ENCODE measurements around the gene PAK2. TPM values are rescaled to one million over a fixed set of nuclear protein-coding genes. Genes with fewer than 3 reads are reported as not detected.
A peak's percentile ranks its signal among the peaks of the same experiment; 100 is the strongest.

PAK2 gene
- total RNA-seq, 2 experiments from 2014 or later: 79.4 to 81.2 TPM

- H3K36me3 Mint-ChIP-seq (ENCODE audit: low read depth): peaks cover 23% of the 10 kb centered on the region
- H3K4me3 Mint-ChIP-seq: no peak overlapping the region
- TF ChIP-seq, protein P1, sequence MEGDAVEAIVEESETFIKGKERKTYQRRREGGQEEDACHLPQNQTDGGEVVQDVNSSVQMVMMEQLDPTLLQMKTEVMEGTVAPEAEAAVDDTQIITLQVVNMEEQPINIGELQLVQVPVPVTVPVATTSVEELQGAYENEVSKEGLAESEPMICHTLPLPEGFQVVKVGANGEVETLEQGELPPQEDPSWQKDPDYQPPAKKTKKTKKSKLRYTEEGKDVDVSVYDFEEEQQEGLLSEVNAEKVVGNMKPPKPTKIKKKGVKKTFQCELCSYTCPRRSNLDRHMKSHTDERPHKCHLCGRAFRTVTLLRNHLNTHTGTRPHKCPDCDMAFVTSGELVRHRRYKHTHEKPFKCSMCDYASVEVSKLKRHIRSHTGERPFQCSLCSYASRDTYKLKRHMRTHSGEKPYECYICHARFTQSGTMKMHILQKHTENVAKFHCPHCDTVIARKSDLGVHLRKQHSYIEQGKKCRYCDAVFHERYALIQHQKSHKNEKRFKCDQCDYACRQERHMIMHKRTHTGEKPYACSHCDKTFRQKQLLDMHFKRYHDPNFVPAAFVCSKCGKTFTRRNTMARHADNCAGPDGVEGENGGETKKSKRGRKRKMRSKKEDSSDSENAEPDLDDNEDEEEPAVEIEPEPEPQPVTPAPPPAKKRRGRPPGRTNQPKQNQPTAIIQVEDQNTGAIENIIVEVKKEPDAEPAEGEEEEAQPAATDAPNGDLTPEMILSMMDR (IDR thresholded peaks at IDR 0.05): no peak
- H3K4me1 Mint-ChIP-seq (ENCODE audit: low read depth): peaks cover 67% of the 10 kb centered on the region
- ChIA-PET POLR2A (interaction anchor here (0.9 kb wide), 1 partner anchor 33 kb away, joined by 3 read pairs; no protein-coding TSS in a partner anchor), CTCF (no interaction called here)
- intact Hi-C loops (cut with micrococcal nuclease): no loop called here
- H3K9me3 Mint-ChIP-seq: peaks cover 2% of the 10 kb centered on the region
- no peaks in the 10 kb centered on the region for H3K27me3 Mint-ChIP-seq
- H3K27ac Mint-ChIP-seq: no peak overlapping the region
- DNase-seq (no peak), ATAC-seq (no peak)
These were observed 33.2 kb downstream of the PAK2 start for GRCh38 chr3:196772897-196773296.

- TF ChIP-seq, protein P1 (IDR thresholded peaks at IDR 0.05): no peak
- Mint-ChIP-seq H3K36me3 (ENCODE audit: low read depth) (peaks cover 31% of the 10 kb centered on the region), H3K4me3 (no peak overlapping the region), H3K27ac (peak overlapping the region; percentile 75), H3K4me1 (ENCODE audit: low read depth) (peaks cover 72% of the 10 kb centered on the region), H3K9me3 (peaks cover 2% of the 10 kb centered on the region), H3K27me3 (no peaks in the 10 kb centered on the region)
- no peak for DNase-seq
- ChIA-PET CTCF (no interaction called here), POLR2A (interaction anchor here (0.7 to 1.2 kb wide), 4 partner anchors 11 to 141 kb away, joined by 3 to 6 read pairs (median 3); no protein-coding TSS in a partner anchor)
- ATAC-seq: peak; percentile 42
- intact Hi-C loops (cut with micrococcal nuclease): no loop called here
These were observed 34.6 kb downstream of the PAK2 start for GRCh38 chr3:196774191-196774820.

DNA sequence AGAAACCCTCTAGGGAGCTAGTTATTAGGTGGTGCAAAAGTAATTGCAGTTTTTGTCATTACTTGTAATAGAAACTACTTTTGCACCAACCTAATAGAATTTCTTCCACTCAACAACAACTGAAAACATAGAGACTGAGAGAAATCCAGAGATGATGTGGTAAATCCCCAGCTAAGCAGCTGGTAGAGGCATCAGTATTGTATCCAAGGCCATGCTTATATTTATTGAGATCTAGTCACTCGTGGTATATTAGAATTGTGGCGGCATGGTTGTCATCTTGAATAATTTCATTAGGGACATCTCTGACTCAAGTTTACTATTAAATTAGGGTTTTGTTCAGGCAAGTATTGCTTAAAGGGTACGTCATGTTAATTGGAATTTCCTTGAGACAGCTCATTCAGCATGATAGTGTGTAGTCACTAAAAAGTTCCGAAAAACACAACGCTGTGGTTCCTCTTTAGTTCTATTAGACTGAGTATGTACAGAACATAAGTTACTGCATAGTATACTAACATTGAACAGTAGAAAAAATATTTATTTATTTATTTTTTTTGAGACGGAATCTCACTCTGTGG, 35.3 kb downstream of the PAK2 start:
- H3K4me1 Mint-ChIP-seq (ENCODE audit: low read depth): peaks cover 69% of the 10 kb centered on the region
- H3K4me3 Mint-ChIP-seq: no peak overlapping the region
- H3K27ac Mint-ChIP-seq: peak overlapping the region; percentile 75
- ChIA-PET CTCF (interaction anchor here (1.2 kb wide), 1 partner anchor 246 kb away, joined by 3 read pairs; no protein-coding TSS in a partner anchor), POLR2A (interaction anchor here (0.8 to 1.2 kb wide), 3 partner anchors 10 to 140 kb away, joined by 3 to 6 read pairs (median 3); no protein-coding TSS in a partner anchor)
- peaks cover 38% of the 10 kb centered on the region for H3K36me3 Mint-ChIP-seq (ENCODE audit: low read depth)
- TF ChIP-seq, protein P1 (IDR thresholded peaks at IDR 0.05): no peak
- intact Hi-C loops (cut with micrococcal nuclease): no loop called here
- DNase-seq (no peak), ATAC-seq (no peak)
- H3K27me3 Mint-ChIP-seq: no peaks in the 10 kb centered on the region
- peaks cover 4% of the 10 kb centered on the region for H3K9me3 Mint-ChIP-seq

GRCh38 chr3:196775938-196776337, 36.3 kb downstream of the PAK2 start:
- Mint-ChIP-seq H3K27me3 (no peaks in the 10 kb centered on the region), H3K27ac (no peak overlapping the region), H3K4me3 (no peak overlapping the region), H3K9me3 (peaks cover 9% of the 10 kb centered on the region), H3K4me1 (ENCODE audit: low read depth) (peaks cover 70% of the 10 kb centered on the region), H3K36me3 (ENCODE audit: low read depth) (peaks cover 43% of the 10 kb centered on the region)
- TF ChIP-seq, protein P1 (IDR thresholded peaks at IDR 0.05): no peak
- ChIA-PET POLR2A (no interaction called here), CTCF (interaction anchor here (1.2 kb wide), 2 partner anchors 91 to 247 kb away, joined by 3 read pairs; no protein-coding TSS in a partner anchor)
- no peak for DNase-seq
- ATAC-seq: no peak
- intact Hi-C loops (cut with micrococcal nuclease): no loop called here

- CTCF ChIA-PET: no interaction called here
- no peak overlapping the region for H3K27ac Mint-ChIP-seq
- no peak for ATAC-seq
- POLR2A ChIA-PET: no interaction called here
- peaks cover 44% of the 10 kb centered on the region for H3K36me3 Mint-ChIP-seq (ENCODE audit: low read depth)
- no peak for DNase-seq
- TF ChIP-seq, protein P1 (IDR thresholded peaks at IDR 0.05): no peak
- intact Hi-C loops (cut with micrococcal nuclease): no loop called here
- no peak overlapping the region for H3K4me3 Mint-ChIP-seq
- H3K9me3 Mint-ChIP-seq: peaks cover 9% of the 10 kb centered on the region
- peaks cover 55% of the 10 kb centered on the region for H3K4me1 Mint-ChIP-seq (ENCODE audit: low read depth)
- no peaks in the 10 kb centered on the region for H3K27me3 Mint-ChIP-seq
These were observed 38.2 kb downstream of the PAK2 start for GRCh38 chr3:196777836-196778235.

Measured in activated CD8-positive, alpha-beta T cell treated with anti-CD3 and anti-CD28 coated beads for 36 hours (primary cell).